Smooth muscle cell (in vitro differentiated cells): ENCODE results near the gene IL22RA1. TPM values are rescaled to one million over a fixed set of nuclear protein-coding genes. Genes with fewer than 3 reads are reported as not detected.

Experiments used
- DNase-seq: peaks from one replicate; lab custom pipeline; 2025; ENCODE audit not compliant: unreplicated experiment; lab: John Stamatoyannopoulos, UW
- H2AFZ ChIP-seq: fragments of 200-600 bp; sonication (generic); 2 replicates; pipeline ENCODE4 v1.6.0; 2016; ENCODE audit warnings: antibody characterized with exemption, low read depth, mild to moderate bottlenecking
- H3F3A ChIP-seq: fragments of 200-600 bp; sonication (generic); 2 replicates; pipeline ENCODE4 v1.6.0; 2017; ENCODE audit warnings: antibody characterized with exemption, low read depth
- H3K27ac ChIP-seq: fragments of 200-600 bp; sonication (generic); 2 replicates; pipeline ENCODE4 v1.5.1; 2016; ENCODE audit warnings: low read depth, mild to moderate bottlenecking
- H3K27me3 ChIP-seq: fragments of 200-600 bp; sonication (generic); 2 replicates; pipeline ENCODE4 v1.6.1; 2016; ENCODE audit warnings: low read depth, mild to moderate bottlenecking
- H3K36me3 ChIP-seq: fragments of 200-600 bp; sonication (generic); 2 replicates; pipeline ENCODE4 v1.5.1; 2016; ENCODE audit warnings: low read depth
- H3K4me1 ChIP-seq: fragments of 200-600 bp; sonication (generic); 2 replicates; pipeline ENCODE4 v1.5.1; 2016; ENCODE audit warnings: low read depth
- H3K4me2 ChIP-seq: fragments of 200-600 bp; sonication (generic); 2 replicates; pipeline ENCODE4 v1.6.0; 2016; ENCODE audit warnings: mild to moderate bottlenecking
- H3K4me3 ChIP-seq: fragments of 200-600 bp; sonication (generic); 2 replicates; pipeline ENCODE4 v1.5.1; 2016; ENCODE audit warnings: mild to moderate bottlenecking
- H3K79me2 ChIP-seq: fragments of 200-600 bp; sonication (generic); 2 replicates; pipeline ENCODE4 v1.6.0; 2016; ENCODE audit warnings: low read depth, mild to moderate bottlenecking
- H3K9ac ChIP-seq: fragments of 200-600 bp; sonication (generic); 2 replicates; pipeline ENCODE4 v1.6.0; 2016; ENCODE audit warnings: low read depth
- H3K9me3 ChIP-seq: fragments of 200-600 bp; sonication (generic); replicated peaks from 2 replicates; pipeline ENCODE4 v1.5.1; 2016; ENCODE audit warnings: low read depth
- H4K20me1 ChIP-seq: fragments of 200-600 bp; sonication (generic); 2 replicates; pipeline ENCODE4 v1.6.0; 2016; ENCODE audit warnings: low read depth
- WGBS: methylation state at CpG from one replicate; pipeline ENCODE4 v1.1.7; 2016; ENCODE audit warnings: low lambda C conversion rate; 5-methylcytosine and 5-hydroxymethylcytosine counted together
- polyA plus RNA-seq: library from polyadenylated mRNA; unstranded; fragments of >200 nt; fragmentation: Nextera tagmentation; extraction: Ambion mirVana; gene quantifications from 2 replicates; pipeline ENCODE4 v1.2.1, GENCODE V29; 2016
- total RNA-seq: library from RNA; depleted of rRNA; stranded (reverse); fragments of >200 nt; gene quantifications from 2 replicates; pipeline ENCODE4 v1.2.3, GENCODE V29; 2014
- TF ChIP-seq, protein P1 (sequence below): fragments of 200-600 bp; sonication (generic); IDR thresholded peaks from 2 replicates; pipeline ENCODE4 v1.5.1; 2017; ENCODE audit warnings: borderline replicate concordance, mild to moderate bottlenecking, antibody characterized with exemption; ENCODE audit not compliant: insufficient read depth, poor library complexity, severe bottlenecking

IL22RA1 gene
- total and polyA plus RNA-seq, 2 experiments from 2014 or later = 0.40 TPM; not detected in 1

- no peak overlapping the region for H2AFZ ChIP-seq
- DNase-seq = no peak
- 92% methylated on average over 15 of the region's 15 CpGs for WGBS
- H3K36me3 ChIP-seq = no peaks in the 10 kb centered on the region
- no peaks in the 10 kb centered on the region for H3K9me3 ChIP-seq
- no peaks in the 10 kb centered on the region for H4K20me1 ChIP-seq
- H3F3A ChIP-seq = no peaks in the 10 kb centered on the region
- peaks cover 14% of the 10 kb centered on the region for H3K4me1 ChIP-seq
- no peak overlapping the region for H3K9ac ChIP-seq
- no peaks in the 10 kb centered on the region for H3K27me3 ChIP-seq
- no peak overlapping the region for H3K4me2 ChIP-seq
- no peak overlapping the region for H3K4me3 ChIP-seq
- no peak overlapping the region for H3K27ac ChIP-seq
- no peaks in the 10 kb centered on the region for H3K79me2 ChIP-seq
- TF ChIP-seq, protein P1, sequence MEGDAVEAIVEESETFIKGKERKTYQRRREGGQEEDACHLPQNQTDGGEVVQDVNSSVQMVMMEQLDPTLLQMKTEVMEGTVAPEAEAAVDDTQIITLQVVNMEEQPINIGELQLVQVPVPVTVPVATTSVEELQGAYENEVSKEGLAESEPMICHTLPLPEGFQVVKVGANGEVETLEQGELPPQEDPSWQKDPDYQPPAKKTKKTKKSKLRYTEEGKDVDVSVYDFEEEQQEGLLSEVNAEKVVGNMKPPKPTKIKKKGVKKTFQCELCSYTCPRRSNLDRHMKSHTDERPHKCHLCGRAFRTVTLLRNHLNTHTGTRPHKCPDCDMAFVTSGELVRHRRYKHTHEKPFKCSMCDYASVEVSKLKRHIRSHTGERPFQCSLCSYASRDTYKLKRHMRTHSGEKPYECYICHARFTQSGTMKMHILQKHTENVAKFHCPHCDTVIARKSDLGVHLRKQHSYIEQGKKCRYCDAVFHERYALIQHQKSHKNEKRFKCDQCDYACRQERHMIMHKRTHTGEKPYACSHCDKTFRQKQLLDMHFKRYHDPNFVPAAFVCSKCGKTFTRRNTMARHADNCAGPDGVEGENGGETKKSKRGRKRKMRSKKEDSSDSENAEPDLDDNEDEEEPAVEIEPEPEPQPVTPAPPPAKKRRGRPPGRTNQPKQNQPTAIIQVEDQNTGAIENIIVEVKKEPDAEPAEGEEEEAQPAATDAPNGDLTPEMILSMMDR = no peak
Observed at GRCh38 chr1:24109686-24110475, 33.1 kb downstream of the IL22RA1 start.

GRCh38 chr1:24109166-24109483 is 33.8 kb downstream of the IL22RA1 start:
- H3K4me1 ChIP-seq = peaks cover 14% of the 10 kb centered on the region
- no peaks in the 10 kb centered on the region for H3F3A ChIP-seq
- no peak overlapping the region for H3K9ac ChIP-seq
- no peaks in the 10 kb centered on the region for H4K20me1 ChIP-seq
- H3K36me3 ChIP-seq = no peaks in the 10 kb centered on the region
- no peaks in the 10 kb centered on the region for H3K79me2 ChIP-seq
- H3K27ac ChIP-seq = peak overlapping the region; percentile 75
- no peak overlapping the region for H3K4me2 ChIP-seq
- no peaks in the 10 kb centered on the region for H3K9me3 ChIP-seq
- no peaks in the 10 kb centered on the region for H3K27me3 ChIP-seq
- H3K4me3 ChIP-seq = no peak overlapping the region
- H2AFZ ChIP-seq = peak overlapping the region; percentile 34
- no peak for DNase-seq
- TF ChIP-seq, protein P1 = no peak
- WGBS = 75% methylated on average over 1 of the region's 1 CpG

DNA sequence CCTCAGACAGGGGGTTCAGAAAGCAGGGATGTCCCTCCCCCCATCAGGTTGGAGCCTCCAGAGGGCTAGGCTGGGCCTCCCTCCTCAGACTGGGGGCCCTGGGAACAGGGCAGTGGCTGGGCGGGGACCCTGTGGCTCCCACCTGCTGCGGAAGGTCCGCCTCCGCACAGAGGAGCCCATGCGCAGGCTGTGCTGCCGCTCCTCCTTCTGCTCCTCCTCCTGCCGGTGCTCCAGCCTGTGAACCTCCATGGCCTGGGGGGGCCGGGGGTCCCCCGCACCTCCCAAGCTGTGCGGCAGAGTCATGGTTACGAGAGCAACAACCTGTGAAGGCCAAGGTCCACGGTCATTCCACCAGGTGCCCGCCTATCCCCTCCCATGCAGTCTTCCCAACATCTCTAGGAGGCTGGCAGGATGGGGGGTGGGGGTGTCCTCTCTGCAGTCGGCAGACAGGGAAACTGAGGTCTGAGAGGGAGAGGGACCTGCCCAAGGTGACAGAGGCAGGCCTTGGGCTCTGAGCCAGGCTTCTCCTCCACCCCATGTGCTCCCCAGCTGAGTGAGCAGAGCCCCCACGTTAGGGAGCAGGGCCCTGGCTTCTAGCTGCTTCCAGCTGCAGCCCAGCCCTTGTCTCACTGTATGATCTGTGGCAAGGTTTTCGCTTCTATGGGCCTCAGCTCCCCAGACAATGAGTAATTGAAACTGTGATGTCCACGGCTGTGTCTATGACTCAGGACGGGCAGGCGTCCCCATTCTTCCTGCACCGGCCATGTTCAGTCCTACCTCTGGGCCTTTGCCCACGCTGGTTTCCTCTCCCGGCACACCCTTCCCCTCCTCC is 34.4 kb downstream of the IL22RA1 start:
- no peaks in the 10 kb centered on the region for H3K27me3 ChIP-seq
- no peak overlapping the region for H3K4me3 ChIP-seq
- no peaks in the 10 kb centered on the region for H4K20me1 ChIP-seq
- H3K9ac ChIP-seq = peak overlapping the region; percentile 54
- H3K9me3 ChIP-seq = no peaks in the 10 kb centered on the region
- peaks cover 14% of the 10 kb centered on the region for H3K4me1 ChIP-seq
- peak overlapping the region; percentile 88 for H2AFZ ChIP-seq
- no peaks in the 10 kb centered on the region for H3F3A ChIP-seq
- 65% methylated on average over 22 of the region's 22 CpGs for WGBS
- H3K27ac ChIP-seq = peak overlapping the region; percentile 75
- no peaks in the 10 kb centered on the region for H3K36me3 ChIP-seq
- no peak for DNase-seq
- TF ChIP-seq, protein P1 = no peak
- no peaks in the 10 kb centered on the region for H3K79me2 ChIP-seq
- peak overlapping the region; percentile 7 for H3K4me2 ChIP-seq
